Midbrain (tissue), 1 donor: Measurements from ENCODE around the gene ASPHD1.
"Not testable (repeated sequence)": the region's sequence is repeated elsewhere in the genome, so short reads cannot be mapped to it uniquely, and the experiment has no call there.

Experiments
- DNase-seq: peaks from one replicate; lab custom pipeline; 2025; lab: John Stamatoyannopoulos, UW

The ASPHD1 gene, protein sequence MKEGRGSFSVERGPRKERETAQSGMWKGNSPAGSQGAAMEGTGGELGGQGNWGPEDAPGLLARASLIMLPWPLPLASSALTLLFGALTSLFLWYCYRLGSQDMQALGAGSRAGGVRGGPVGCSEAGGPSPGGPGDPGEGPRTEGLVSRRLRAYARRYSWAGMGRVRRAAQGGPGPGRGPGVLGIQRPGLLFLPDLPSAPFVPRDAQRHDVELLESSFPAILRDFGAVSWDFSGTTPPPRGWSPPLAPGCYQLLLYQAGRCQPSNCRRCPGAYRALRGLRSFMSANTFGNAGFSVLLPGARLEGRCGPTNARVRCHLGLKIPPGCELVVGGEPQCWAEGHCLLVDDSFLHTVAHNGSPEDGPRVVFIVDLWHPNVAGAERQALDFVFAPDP

DNA sequence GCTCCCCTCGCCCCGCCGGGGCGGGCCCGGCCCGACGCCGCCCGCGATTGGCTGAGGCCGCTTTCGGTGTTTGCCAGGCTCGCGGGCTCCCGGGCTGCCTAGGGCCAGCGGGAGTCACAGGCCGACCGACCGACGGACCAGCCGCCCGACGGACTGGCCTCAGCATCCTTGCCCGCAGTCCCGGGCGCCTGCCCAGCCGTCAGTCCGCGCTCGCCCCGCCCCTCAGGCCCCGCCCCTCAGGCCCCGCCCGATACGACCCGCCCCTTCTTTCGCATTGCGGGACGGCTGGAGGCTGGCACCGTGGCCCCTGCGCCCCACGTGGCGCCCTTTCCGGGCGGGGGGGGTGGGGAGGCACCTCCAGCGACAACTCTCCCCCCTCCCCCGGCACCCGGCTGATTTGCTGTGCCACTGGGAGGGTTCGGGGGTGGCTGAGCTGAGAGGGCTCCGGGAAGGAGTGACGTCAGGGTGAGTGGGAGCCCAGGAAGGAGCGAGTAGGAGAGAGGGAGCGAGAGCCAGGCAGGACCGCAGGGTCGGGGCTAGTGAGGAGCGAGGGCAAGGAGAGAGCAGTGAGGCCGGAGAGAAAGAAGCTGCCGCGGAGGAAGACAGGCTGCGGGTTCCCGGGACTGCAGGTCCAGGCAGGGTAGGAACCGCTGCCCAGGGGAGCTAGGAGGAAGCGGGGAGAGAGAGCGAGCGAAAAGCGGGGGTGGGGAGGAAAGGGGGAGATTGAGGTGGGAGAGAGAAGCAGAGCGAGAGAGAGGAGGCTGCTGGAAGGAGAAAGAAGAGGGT, at the start of gene ASPHD1:
ASPHD1 (plus strand) TSS at position 387 of the 786 bp plus-strand sequence. CDS start 484 bp downstream, outside the sequence.
- DNase-seq: peak; percentile 88

DNA sequence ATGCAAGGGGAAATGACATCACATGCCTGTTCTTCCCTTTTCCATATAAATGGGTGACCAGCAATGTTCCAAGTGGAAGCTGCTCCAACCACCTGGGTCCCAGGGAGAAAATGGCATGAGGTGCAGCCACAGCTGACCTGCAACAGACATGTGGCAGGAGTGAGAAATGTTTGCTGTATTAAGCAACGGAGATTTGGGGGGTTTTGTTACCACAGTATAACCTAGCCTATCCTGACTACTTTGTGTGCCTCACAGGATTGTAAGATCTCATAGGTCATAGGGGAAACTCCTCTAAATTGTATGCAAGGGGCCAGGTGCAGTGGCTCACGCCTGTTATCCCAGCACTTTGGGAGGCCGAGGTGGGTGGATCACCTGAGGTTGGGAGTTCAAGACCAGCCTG, 49.3 kb upstream of the ASPHD1 start:
- no peak for DNase-seq

DNA sequence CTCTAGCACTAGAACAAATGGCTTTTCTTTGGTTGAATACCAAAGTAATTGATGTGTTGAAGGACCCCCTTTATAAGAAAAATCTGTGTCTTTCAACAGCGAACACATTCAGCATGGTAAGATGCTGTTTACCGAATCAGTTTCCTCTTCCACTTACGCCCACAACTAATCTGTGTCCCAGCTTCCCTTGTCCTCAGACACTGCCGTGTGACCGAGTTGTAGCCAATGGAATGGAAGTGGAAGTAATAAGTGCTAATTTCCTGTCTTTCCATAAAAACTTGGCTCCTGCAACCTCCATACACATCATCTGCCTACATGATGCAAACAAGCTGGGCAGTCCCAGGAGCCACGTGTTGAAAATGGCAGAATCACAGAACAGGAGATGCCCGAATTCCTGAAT, 47.6 kb upstream of the ASPHD1 start:
- DNase-seq: no peak

DNA sequence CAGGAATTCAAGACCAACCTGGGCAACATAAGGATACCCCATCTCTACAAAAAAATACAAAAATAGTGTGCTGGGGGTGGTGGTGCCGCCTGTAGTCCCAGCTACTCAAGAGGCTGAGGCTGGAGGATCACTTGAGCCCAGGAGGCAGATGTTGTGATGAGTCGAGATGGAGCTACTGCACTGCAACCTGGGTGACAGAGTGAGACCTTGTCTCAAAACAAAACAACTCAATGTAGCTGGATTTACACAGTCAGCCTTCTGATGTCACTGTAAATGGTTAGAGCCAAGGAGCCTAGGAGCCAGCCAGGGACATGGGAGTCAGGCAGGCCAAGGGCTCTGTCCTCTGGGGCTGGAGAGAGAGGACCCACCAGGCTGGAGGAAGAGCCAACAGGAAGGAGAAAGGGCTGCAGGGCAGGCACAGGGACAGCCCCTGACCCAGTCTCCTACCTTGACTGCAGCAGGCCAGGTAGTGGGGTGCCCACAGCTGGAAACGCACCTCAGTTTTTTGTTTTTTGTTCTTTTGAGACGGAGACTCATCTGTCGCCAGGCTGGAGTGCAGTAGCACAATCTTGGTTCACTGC, 45.7 kb upstream of the ASPHD1 start:
- DNase-seq: no peak

DNA sequence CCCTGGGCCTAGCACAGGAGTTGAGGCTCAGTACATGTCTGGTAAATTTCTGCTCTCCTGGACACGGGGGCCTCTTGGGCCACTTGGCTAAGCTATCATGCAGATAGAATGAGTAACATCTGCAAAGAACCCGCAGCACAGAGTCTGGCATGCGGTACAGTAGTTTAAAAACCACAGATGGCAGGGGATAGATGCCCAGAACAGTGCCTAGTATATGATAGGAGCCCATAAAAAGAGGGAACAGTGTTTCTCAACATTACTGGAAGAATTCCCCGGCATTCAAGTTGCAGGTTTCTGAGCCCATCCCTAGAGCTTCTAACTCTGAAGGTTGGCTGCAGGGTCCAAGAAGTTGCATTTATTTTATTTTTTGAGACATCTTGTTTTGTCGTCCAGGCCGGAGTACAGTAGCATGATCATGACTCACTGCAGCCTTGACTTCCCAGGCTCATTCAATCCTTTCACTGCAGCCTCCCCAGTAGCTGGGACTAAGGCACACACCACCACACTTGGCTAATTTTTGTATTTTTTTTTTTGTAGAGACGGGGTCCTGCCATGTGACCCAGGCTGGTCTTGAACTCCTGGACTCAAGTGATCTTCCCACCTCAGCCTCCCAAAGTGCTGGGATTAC, 43.0 kb upstream of the ASPHD1 start:
- DNase-seq: no peak

DNA sequence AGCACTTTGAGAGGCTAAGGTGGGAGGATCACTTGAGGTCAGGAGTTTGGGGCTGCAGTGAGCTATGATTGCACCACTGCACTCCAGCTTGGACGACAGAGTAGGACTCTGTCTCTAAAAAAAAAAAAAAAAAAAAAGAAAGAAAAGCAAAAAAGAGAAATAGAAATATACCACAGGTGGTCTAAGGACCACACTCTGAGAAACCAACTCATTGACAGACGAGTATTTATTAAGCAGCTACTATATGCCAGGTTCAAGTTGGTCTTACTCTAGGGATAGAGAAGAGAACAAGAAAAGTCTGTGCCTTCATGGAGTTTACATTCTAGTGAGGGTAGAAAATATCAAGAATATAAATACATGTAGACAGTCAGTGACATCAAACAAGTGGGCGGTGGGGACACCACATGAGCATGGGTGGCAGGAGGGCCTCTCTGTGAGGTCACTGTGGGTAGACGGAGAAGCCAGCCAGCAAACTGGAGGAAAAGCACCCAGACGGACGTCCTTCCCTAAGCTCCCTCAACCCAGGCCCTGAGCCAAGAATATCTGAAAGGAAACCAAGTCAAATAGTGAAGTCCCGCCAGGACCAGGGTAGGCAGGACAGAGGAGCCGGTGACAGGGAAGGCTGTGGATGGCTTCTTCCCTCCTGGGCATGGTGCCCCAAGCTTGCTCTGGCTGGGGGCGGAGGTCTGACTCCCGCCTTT, 42.0 kb upstream of the ASPHD1 start:
- peak; percentile 42 for DNase-seq

DNA sequence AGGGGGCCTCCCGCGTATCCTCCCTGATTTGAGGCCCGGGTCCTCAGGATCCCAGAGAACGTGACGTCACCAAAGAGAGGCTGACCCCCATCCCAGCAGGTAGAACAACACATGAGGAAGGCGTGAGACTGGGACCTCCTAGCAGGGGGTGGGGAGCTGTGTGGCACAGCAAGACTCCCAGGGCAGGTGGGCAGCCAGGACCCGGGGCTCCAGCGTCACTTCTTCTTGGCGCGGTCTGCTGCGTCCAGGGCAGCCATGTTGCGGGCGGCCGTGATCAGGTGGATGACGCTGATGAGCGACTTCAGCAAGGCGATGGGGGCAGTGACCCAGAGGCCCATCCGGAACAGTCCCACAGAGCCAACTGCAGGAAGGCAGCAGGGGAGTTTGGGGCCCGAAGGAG, 41.3 kb upstream of the ASPHD1 start:
- DNase-seq: no peak

DNA sequence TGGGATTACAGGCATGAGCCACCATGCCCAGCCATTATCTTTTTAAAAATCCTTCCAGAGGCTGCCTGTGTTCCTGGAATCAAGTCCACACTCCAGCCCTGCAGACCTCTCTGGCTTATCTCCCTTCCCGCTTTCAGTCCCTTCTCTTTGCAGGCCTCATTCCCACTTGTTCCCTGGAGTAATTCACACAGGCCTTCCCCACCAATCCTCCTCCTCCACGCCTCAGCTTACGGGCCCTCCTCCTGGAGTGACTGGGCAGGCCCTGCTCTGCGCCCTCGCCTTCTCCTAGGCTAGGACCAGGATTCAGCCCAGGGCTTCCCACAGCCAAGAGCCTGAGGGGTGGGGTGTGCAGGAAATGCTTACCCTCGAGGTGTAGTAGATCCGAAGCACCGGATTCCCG, 40.1 kb upstream of the ASPHD1 start:
- no peak for DNase-seq

DNA sequence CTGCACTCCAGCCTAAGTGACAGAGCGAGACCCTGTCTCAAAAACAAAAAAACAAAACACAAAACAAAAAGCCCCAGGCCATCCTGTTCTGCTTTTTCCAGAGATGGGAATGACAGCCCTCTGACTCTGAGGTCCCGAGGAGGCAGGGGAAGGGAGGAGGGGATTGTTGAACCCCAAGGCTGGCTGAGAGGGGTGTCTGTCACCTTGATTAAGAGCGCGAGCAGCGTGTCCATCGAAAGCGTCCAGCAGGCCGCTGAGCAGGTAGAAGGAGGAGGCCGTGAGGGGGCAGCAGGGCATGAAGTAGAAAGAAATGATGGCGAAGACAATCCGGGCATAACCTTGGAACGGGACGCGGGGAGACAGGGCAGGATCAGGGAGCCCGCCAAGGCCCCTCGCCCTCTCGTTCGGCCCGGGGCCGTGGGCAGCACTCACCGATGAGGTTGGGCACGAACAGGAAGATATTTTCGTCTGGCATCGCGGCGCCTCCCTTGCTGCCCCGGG, 37.9 kb upstream of the ASPHD1 start:
- peak; percentile 33 for DNase-seq

DNA sequence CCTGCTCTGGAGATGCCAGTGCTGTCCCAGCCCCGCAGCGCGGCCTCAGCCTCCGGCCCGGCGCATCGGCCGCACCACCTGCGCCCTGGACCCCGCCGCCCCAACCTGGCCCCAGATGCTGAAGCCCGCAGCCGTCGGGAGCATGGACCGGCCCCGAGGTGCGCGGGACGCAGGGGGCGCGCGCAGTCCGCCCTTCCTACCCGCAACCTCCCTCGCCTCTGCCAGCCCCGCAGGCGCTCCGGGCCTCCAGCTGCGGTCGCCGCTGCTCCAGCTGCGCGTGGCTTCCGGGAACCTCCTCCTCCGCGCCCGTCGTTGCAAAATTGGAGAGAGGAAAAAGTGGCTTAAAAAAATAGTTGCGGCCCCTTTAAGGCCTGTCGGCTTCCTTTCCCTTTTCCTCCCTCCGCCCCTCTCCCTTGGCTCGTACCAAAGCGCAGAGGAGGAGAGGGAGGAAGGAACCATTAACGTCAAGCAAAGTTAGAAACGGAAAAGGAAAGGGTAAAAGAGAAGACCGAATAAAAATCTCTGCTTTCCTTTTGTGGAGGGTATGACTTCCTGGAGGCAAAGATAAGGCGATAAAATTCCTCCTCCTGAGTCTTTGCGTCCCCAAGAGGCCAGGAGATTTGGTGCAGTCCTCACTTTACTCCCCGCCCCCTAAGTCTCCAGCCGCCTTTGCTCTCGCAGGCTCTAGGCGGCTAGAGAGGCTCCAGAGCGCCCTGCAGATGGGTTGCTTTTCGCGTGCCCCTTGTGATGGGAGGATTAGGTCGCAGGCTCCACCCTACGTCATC, 37.2 kb upstream of the ASPHD1 start, which contains the start of gene CDIPT:
CDIPT (minus strand) TSS at position 343 of the 785 bp plus-strand sequence. CDS start 369 bp downstream, outside the sequence.
- DNase-seq: peak; percentile 97

DNA sequence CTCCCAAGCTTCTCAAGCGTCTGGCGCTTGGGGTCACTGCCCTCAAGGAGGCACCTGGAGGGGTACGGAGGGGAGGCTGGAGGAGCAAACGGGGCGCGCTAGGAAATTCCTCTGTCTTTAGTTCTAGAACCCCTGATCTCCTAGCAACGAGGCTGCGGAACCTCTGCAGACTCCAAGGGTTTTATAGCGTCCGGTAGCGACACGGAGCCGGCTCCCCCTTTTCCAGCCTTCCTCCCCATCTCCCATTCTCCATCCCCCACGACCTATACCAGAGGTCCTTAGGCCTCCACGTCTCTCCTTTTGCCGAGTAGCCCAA, 36.7 kb upstream of the ASPHD1 start:
- no peak for DNase-seq

DNA sequence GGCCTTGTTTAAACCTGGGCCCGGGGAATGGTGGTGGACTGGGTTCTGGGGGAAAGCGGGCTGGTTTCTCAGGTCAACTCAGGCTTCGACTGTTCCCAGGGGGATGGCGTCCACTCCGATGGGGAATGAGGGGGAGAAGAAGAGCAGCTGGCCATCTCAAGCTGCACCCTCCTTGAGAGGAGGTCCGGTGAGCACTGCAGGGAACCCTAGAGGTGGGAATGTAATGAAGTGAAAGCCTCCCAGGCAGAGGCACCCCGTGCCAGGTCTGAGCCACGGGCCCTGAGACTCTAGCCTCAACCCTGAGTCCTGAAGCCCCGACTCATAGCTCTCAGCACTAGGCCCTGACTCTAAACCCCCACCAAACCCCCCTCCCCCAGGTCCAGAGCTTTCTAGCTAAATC, 36.1 kb upstream of the ASPHD1 start:
- no peak for DNase-seq

DNA sequence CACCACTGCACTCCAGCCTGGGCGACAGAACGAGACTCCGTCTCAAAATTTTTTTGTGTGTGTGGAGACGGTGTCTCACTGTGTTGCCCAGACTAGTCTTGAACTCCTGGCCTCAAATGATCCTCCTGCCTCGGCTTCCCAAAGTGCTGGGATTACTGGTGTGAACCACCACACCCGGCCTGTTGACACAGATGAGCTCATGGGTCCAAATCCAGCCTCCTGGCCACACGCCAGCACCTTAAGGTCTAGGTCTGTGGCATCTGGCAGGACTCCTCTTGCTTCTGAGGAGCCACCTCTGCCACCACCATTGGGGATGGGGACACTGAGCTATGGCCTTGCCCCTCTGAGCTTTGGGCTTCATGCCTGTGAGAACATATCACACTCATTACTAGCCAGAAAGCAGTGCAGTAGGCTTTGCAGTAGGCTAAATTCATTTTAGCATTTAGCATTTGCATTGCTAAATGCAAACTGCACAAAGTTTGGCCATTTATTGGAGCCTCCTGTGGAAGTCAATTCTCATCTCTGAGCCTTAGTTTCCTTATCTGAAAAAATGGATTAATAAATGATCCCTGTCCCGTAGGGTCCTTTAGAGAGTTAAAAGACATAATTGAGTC, 31.8 kb upstream of the ASPHD1 start:
- no peak for DNase-seq

DNA sequence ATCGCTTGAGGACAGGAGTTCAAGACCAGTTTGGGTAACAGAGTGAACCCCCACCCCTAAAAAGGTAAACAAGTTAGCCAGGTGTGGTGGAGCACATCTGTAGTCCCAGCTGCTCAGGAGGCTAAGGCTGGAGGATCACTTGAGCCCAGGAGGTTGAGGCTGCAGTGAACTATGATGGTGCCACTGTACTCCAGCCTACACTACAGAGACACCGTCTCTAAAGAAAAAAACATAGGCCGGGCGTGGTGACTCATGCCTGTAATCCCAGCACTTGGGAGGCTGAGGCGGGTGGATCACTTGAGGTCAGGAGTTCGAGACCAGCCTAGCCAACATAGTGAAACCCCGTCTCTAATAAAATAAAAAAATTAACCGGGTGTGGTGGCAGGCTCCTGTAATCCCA, 31.2 kb upstream of the ASPHD1 start:
- not testable (repeated sequence) for DNase-seq

DNA sequence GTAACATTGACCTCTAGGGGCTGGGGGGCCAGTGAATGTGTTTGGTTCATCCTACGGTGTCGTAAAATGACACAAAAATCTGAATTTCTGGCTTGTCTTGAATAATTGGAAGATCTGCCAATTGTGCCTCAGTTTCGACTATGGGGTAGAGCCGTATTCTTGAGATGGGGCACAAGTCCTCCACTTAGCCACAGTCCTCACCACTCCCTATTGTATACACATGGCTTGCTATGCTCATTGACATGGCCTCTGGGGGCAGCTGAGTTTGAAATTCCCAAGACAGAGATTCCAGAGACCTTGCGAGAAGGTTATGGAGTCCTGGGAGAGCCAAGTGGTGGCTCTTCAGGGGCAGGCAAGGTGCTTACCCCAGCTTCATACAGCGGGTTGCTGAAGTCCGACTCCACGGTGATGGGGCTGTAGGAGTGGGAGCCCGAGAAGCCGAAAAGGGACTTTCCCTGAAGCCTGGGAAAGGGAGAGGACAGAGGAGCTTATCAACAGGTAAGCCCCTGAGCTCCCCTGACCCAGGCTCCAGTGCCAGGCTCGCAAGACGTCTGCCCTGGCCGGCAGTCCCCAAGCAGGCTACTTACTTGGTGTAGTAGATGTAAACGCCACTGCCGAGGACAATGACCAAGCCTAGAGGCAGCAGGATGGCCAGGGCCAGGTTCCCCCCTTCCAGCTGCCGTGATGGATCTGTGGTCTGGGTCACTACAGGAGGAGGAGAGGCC, 28.3 kb upstream of the ASPHD1 start:
- DNase-seq: no peak

DNA sequence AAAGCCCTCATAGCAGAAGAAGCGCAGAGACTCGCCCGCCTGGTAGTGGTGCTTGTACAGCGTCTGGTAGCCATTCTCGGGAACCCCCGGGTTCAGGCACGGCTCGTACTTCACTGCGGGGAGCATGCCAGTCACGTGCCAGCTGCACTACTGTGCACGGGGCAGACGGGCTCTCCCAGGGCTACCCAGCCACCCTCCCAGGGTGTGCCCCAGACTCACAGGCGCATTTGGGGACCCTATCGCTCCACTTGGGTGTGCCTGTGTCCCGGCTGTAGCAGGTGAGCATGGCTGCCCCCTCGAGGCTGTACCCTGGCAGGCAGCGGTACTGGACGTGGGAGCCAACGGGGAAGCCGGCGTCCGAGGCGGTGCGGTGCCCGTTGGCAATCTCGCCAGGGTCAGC, 27.0 kb upstream of the ASPHD1 start:
- DNase-seq: no peak

DNA sequence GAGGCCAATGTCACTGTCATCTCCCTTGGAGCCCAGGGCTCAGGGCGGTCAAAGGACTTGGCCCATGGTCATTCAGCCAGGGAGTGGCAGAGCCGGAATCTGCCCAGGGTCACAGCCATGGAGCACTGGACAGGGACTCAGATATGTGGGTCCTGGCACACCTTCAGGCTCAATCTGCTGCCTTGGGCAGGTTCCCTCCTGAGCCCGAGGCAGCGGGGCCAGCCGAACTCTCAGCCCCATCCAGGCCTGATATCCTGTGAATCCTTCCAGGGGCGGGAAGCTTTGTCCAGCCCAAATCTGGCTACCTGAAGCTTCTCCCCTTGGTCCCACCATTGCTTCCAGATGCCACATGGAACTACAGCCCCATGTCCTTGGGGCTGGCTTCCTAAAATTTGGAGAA, 25.1 kb upstream of the ASPHD1 start:
- DNase-seq: no peak

DNA sequence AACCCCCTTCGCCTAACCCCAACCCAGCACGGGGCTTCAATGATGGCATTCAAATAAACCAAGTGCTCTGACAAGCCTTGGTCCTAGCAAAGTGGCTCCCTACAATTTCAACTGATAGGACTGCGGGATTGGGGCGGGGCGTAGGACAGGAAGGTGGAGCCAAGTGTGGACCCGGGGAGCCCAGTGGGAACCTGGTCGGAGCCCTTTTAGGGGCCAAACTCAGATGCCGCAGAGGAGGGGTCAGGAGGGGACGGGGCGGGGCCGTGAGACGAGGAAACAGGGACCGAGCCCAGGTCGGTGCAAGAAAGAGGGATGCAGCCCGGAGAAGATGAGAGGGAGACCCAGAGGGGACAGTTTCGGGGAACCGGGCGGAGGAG, 24.1 kb upstream of the ASPHD1 start:
- DNase-seq: no peak

DNA sequence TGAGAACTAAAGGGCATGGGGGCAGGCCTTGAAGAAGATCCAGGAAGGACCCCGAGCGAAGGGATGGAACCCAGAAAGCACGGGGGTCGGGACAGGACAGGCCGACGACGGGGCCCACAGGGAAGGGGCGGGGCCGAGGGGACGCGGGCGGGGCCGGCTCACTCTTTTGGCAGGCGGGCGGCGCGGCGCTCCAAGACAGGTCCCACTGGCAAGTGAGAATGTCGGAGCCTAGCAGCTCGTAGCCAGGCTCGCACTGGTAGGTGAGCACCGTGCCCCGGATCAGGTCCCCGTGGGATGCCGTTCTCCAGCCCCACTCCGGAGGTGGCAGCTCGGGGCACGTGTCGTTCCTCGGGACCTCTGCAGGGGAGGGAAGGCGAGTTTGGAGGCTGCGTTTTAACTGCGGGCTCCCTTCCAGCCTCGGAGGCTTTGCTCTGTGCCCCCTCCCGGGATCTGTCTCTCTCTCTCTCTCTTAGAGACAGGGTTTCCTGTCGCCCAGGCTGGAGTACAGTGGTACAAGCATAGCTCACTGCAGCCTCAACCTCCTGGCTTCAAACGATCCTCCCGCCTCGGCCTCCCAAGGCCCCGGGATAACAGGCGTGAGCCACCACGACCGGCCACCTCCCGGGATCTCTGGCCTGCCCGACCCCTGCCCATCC, 23.6 kb upstream of the ASPHD1 start:
- DNase-seq: no peak
